ENCODE measurements around the gene MORC3.

GRCh38 chr21:36344931-36345330, 24.9 kb downstream of the MORC3 start:
- no peak for TF ChIP-seq CTCF (IDR thresholded peaks at IDR 0.05; ENCODE audit: low read depth, low read length, missing input control)
- TF ChIP-seq RAD21 (IDR thresholded peaks at IDR 0.05), result no peak
- no peak for TF ChIP-seq ATF3 (IDR thresholded peaks at IDR 0.05)
- TF ChIP-seq TAF1 (conservative IDR thresholded peaks at IDR 0.05), result no peak
- no peak for TF ChIP-seq SP1 (IDR thresholded peaks at IDR 0.05)
- no peak for TF ChIP-seq EGR1 (IDR thresholded peaks at IDR 0.05; ENCODE audit: low read depth in 2 of 2)
